ENCODE data around the gene UCK2.

UCK2 gene

DNA sequence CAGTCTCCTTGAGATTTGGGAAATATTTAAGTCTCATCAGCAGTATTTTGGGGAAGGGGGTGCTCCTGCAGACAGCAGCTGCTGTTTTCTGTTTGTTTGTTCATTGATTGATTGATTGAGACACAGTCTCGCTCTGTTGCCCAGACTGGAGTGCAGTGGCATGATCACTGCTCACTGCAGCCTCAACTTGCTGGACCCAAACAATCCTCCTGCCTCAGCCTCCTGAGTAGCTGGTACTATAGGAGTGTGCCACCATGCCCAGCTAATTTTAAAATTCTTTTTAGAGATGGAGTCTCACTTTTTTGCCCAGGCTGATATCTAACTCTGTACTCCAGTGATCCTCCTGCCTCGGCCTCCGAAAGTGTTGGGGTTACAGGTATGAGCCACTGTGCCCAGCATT is 18.2 kb downstream of the UCK2 start:
- H2AFZ ChIP-seq (ENCODE audit: low read depth, low read length): no peak overlapping the region
- H4K91ac ChIP-seq (ENCODE audit: low read length): no peak overlapping the region
- no peaks in the 10 kb centered on the region for H3K79me1 ChIP-seq (replicated peaks; ENCODE audit: low read length, poor library complexity, severe bottlenecking)
- H2BK15ac ChIP-seq (ENCODE audit: low read depth, poor library complexity, severe bottlenecking): no peak overlapping the region
- H3K18ac ChIP-seq (ENCODE audit: low read depth in 1 of 2, low read length in 2 of 2): no peak overlapping the region
- H3K9me3 ChIP-seq (ENCODE audit: control insufficient read depth, low read length): no peaks in the 10 kb centered on the region
- peaks cover 0 to 3% of the 10 kb centered on the region in 2 experiments for H3K36me3 ChIP-seq (ENCODE audit: control insufficient read depth in 1 of 2, insufficient read depth in 2 of 2, low read depth in 1 of 2, low read length in 2 of 2)
- H3K27me3 ChIP-seq (ENCODE audit: control insufficient read depth in 1 of 2, insufficient read depth in 1 of 2, low read length in 2 of 2): no peaks in the 10 kb centered on the region
- no peak overlapping the region for H3K27ac ChIP-seq (ENCODE audit: low read length, poor library complexity, severe bottlenecking)
- no peak overlapping the region for H3K4me3 ChIP-seq (ENCODE audit: insufficient read depth in 1 of 2, low read depth in 1 of 2, low read length in 2 of 2)
- H2BK12ac ChIP-seq (ENCODE audit: low read length in 2 of 2): no peak overlapping the region
- no peak overlapping the region for H3K4me2 ChIP-seq (ENCODE audit: low read length, poor library complexity, severe bottlenecking)
- no peak overlapping the region for H2AK5ac ChIP-seq (ENCODE audit: low read length, severe bottlenecking)
- no peak overlapping the region for H2BK120ac ChIP-seq (ENCODE audit: low read depth, low read length)
- DNase-seq: no peak
- no peak overlapping the region for H3K23ac ChIP-seq (ENCODE audit: low read length in 2 of 2)
- 97% methylated on average over 3 of the region's 3 CpGs for WGBS
- peaks cover 9% of the 10 kb centered on the region for H3K4me1 ChIP-seq (ENCODE audit: control insufficient read depth, insufficient read depth, low read depth, low read length)
- H2BK5ac ChIP-seq (ENCODE audit: low read depth, low read length, poor library complexity, severe bottlenecking): no peak overlapping the region
- H4K8ac ChIP-seq (ENCODE audit: low read length): no peak overlapping the region
- no peak overlapping the region for H3K9ac ChIP-seq (ENCODE audit: low read length)
- no peak overlapping the region for H3K4ac ChIP-seq (ENCODE audit: low read depth in 1 of 2, low read length in 2 of 2)
- H3K14ac ChIP-seq (ENCODE audit: low read length in 2 of 2): no peak overlapping the region

DNA sequence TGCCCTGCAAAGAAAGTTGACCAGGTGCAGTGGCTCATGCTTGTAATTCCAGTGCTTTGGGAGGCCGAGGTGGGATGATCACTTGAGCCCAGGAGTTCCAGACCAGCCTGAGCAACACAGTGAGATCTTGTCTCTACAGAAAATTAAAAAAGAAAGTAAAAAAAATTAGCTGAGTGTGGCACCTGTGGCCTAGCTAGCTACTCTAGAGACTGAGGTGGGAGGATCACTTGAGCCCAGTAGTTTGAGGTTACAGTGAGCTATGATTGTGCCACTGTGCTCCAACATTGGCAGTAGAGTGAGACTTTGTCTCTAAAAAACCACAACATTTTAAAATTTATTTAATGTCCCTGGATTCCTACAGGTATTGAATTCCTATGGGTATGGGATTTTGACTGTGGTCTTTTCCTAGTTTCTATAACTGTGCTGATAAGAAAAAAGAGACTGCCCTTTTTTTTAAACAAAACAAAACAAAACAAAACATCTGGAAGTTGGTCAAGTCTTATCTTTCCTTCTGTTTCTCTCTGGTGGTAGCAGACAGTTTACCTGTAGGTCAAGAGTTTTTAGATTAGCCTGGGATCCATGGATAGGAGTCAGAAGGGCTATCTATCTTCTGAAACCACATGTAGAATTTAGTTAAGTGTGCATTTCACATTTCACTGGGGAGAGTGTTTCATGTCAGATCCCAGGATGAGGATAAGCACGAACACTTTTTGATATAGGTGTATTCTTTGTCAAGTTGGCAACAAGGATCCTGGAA is 18.8 kb downstream of the UCK2 start:
- Histone ChIP-seq H3K4me1 (ENCODE audit: control insufficient read depth, insufficient read depth, low read depth, low read length) (peaks cover 12% of the 10 kb centered on the region), H3K18ac (ENCODE audit: low read depth in 1 of 2, low read length in 2 of 2) (no peak overlapping the region), H3K4ac (ENCODE audit: low read depth in 1 of 2, low read length in 2 of 2) (no peak overlapping the region), H3K9me3 (ENCODE audit: control insufficient read depth, low read length) (no peaks in the 10 kb centered on the region), H2BK15ac (ENCODE audit: low read depth, poor library complexity, severe bottlenecking) (no peak overlapping the region), H2AK5ac (ENCODE audit: low read length, severe bottlenecking) (no peak overlapping the region), H3K79me1 (replicated peaks; ENCODE audit: low read length, poor library complexity, severe bottlenecking) (no peaks in the 10 kb centered on the region), H2BK12ac (ENCODE audit: low read length in 2 of 2) (no peak overlapping the region), H3K14ac (ENCODE audit: low read length in 2 of 2) (no peak overlapping the region), H4K8ac (ENCODE audit: low read length) (no peak overlapping the region), H3K4me3 (ENCODE audit: insufficient read depth in 1 of 2, low read depth in 1 of 2, low read length in 2 of 2) (no peak overlapping the region), H3K36me3 (ENCODE audit: control insufficient read depth in 1 of 2, insufficient read depth in 2 of 2, low read depth in 1 of 2, low read length in 2 of 2) (peaks cover 0 to 3% of the 10 kb centered on the region in 2 experiments), H3K27ac (ENCODE audit: low read length, poor library complexity, severe bottlenecking) (no peak overlapping the region), H2BK120ac (ENCODE audit: low read depth, low read length) (no peak overlapping the region), H3K27me3 (ENCODE audit: control insufficient read depth in 1 of 2, insufficient read depth in 1 of 2, low read length in 2 of 2) (no peaks in the 10 kb centered on the region), H2BK5ac (ENCODE audit: low read depth, low read length, poor library complexity, severe bottlenecking) (no peak overlapping the region), H2AFZ (ENCODE audit: low read depth, low read length) (no peak overlapping the region), H3K23ac (ENCODE audit: low read length in 2 of 2) (no peak overlapping the region), H3K4me2 (ENCODE audit: low read length, poor library complexity, severe bottlenecking) (no peak overlapping the region), H3K9ac (ENCODE audit: low read length) (no peak overlapping the region), H4K91ac (ENCODE audit: low read length) (no peak overlapping the region)
- DNase-seq: no peak
- WGBS: 100% methylated on average over 2 of the region's 2 CpGs

DNA sequence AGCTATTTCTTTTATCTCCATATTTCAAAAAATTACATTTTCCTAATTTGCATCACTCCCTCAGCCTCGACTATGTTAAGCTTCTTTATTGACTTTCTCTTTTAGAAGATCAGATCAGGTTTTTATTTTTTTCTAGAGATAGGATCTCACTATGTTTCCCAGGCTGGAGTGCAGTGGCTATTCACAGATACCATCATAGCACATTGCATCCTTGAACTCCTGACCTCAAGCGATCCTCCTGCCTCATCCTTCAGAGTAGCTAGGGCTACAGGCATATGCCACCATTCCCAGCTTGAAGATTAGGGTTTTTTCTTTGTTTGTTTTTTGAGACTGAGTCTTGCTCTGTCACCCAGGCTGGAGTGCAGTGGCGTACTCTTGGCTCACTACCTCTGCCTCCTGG is 20.1 kb downstream of the UCK2 start:
- Histone ChIP-seq H3K4me3 (ENCODE audit: insufficient read depth in 1 of 2, low read depth in 1 of 2, low read length in 2 of 2) (no peak overlapping the region), H3K36me3 (ENCODE audit: control insufficient read depth in 1 of 2, insufficient read depth in 2 of 2, low read depth in 1 of 2, low read length in 2 of 2) (peaks cover 0 to 3% of the 10 kb centered on the region in 2 experiments), H3K9me3 (ENCODE audit: control insufficient read depth, low read length) (no peaks in the 10 kb centered on the region), H3K18ac (ENCODE audit: low read depth in 1 of 2, low read length in 2 of 2) (no peak overlapping the region), H3K4ac (ENCODE audit: low read depth in 1 of 2, low read length in 2 of 2) (no peak overlapping the region), H4K8ac (ENCODE audit: low read length) (peak overlapping the region; percentile 36), H2BK12ac (ENCODE audit: low read length in 2 of 2) (no peak overlapping the region), H3K4me1 (ENCODE audit: control insufficient read depth, insufficient read depth, low read depth, low read length) (peaks cover 14% of the 10 kb centered on the region), H2BK15ac (ENCODE audit: low read depth, poor library complexity, severe bottlenecking) (no peak overlapping the region), H3K27me3 (ENCODE audit: control insufficient read depth in 1 of 2, insufficient read depth in 1 of 2, low read length in 2 of 2) (no peaks in the 10 kb centered on the region), H3K9ac (ENCODE audit: low read length) (no peak overlapping the region), H3K14ac (ENCODE audit: low read length in 2 of 2) (no peak overlapping the region), H2AFZ (ENCODE audit: low read depth, low read length) (no peak overlapping the region), H2BK120ac (ENCODE audit: low read depth, low read length) (no peak overlapping the region), H2BK5ac (ENCODE audit: low read depth, low read length, poor library complexity, severe bottlenecking) (no peak overlapping the region), H3K4me2 (ENCODE audit: low read length, poor library complexity, severe bottlenecking) (no peak overlapping the region), H4K91ac (ENCODE audit: low read length) (no peak overlapping the region), H3K23ac (ENCODE audit: low read length in 2 of 2) (no peak overlapping the region), H3K79me1 (replicated peaks; ENCODE audit: low read length, poor library complexity, severe bottlenecking) (no peaks in the 10 kb centered on the region), H3K27ac (ENCODE audit: low read length, poor library complexity, severe bottlenecking) (no peak overlapping the region), H2AK5ac (ENCODE audit: low read length, severe bottlenecking) (no peak overlapping the region)
- WGBS: 90% methylated on average over 2 of the region's 3 CpGs
- DNase-seq: no peak

DNA sequence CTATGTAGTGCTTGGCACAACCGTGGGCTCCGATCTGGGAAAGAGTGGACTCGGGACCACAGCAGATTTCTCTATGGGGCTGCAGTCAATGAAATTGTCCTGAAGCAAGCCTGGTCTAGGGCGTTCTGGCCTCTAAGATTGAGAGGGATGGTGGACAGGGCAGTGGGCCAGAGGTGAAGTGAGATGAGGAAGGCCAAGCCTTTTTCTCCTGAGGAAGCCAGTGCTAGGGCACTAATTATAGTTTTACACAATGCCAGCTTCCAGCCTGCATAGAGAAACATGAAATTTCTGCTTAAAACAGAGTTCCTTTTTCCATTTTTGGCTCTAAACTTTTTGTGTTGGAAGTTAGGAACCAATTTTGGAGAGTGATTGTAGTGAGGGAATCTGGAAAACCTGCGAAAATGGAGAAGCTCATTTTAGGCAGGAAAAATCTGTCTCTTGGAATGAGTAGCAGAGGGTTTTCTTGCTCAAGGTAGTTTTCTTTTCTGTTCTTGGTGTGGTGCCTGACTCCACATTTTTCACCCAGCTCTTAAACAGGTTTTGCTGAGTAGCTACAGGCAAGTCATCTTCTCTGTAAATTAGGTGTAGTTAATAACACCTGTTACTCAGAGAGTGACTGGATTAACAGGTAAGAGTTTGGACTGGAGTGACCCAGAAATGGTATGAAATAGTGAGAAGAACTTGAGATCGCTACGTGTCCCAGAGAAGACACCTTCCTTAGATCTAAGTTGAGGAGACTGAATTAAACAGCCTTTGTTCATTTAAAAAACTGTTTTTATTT is 22.1 kb downstream of the UCK2 start:
- Histone ChIP-seq H2AK5ac (ENCODE audit: low read length, severe bottlenecking) (peak overlapping the region; percentile 34), H4K8ac (ENCODE audit: low read length) (peak overlapping the region; percentile 56), H3K9ac (ENCODE audit: low read length) (no peak overlapping the region), H2BK12ac (ENCODE audit: low read length in 2 of 2) (no peak overlapping the region), H2BK5ac (ENCODE audit: low read depth, low read length, poor library complexity, severe bottlenecking) (no peak overlapping the region), H3K79me1 (replicated peaks; ENCODE audit: low read length, poor library complexity, severe bottlenecking) (no peaks in the 10 kb centered on the region), H4K91ac (ENCODE audit: low read length) (no peak overlapping the region), H3K23ac (ENCODE audit: low read length in 2 of 2) (no peak overlapping the region), H3K4me2 (ENCODE audit: low read length, poor library complexity, severe bottlenecking) (no peak overlapping the region), H2BK15ac (ENCODE audit: low read depth, poor library complexity, severe bottlenecking) (no peak overlapping the region), H3K4me3 (ENCODE audit: insufficient read depth in 1 of 2, low read depth in 1 of 2, low read length in 2 of 2) (no peak overlapping the region), H3K14ac (ENCODE audit: low read length in 2 of 2) (no peak overlapping the region), H3K18ac (ENCODE audit: low read depth in 1 of 2, low read length in 2 of 2) (no peak overlapping the region), H3K4ac (ENCODE audit: low read depth in 1 of 2, low read length in 2 of 2) (no peak overlapping the region), H2AFZ (ENCODE audit: low read depth, low read length) (no peak overlapping the region), H2BK120ac (ENCODE audit: low read depth, low read length) (no peak overlapping the region), H3K27me3 (ENCODE audit: control insufficient read depth in 1 of 2, insufficient read depth in 1 of 2, low read length in 2 of 2) (no peaks in the 10 kb centered on the region), H3K9me3 (ENCODE audit: control insufficient read depth, low read length) (no peaks in the 10 kb centered on the region), H3K4me1 (ENCODE audit: control insufficient read depth, insufficient read depth, low read depth, low read length) (peaks cover 13% of the 10 kb centered on the region), H3K27ac (ENCODE audit: low read length, poor library complexity, severe bottlenecking) (no peak overlapping the region), H3K36me3 (ENCODE audit: control insufficient read depth in 1 of 2, insufficient read depth in 2 of 2, low read depth in 1 of 2, low read length in 2 of 2) (peaks cover 0 to 3% of the 10 kb centered on the region in 2 experiments)
- 87% methylated on average over 5 of the region's 7 CpGs for WGBS
- no peak for DNase-seq
